Upper lobe of left lung (tissue), 6 donors: Measurements from ENCODE around the gene SYT12. TPM values are rescaled to one million over a fixed set of nuclear protein-coding genes. Genes with fewer than 3 reads are reported as not detected.

Experiments used
- ATAC-seq, 2 donors: fragments of 200-7000 bp; cut with Tn5 transposase; one replicate each; pipeline ENCODE4 v1.9.1; 2022; ENCODE audit warnings: mild to moderate bottlenecking in 2 of 2, moderate library complexity in 2 of 2; ENCODE audit not compliant: low FRiP score in 2 of 2
- DNase-seq, 2 donors: peaks; one replicate each; pipeline ENCODE4 v3.0.0-alpha.2; 2019 to 2020
- H3K27ac ChIP-seq, 4 donors: fragments of 200-600 bp; sonication (generic); one replicate each; pipeline ENCODE4 v1.5.1; 2016 to 2019
- H3K27me3 ChIP-seq, 4 donors: fragments of 200-600 bp; sonication (generic); one replicate each; pipeline ENCODE4 v1.5.1; 2017 to 2019
- H3K36me3 ChIP-seq, 4 donors: fragments of 200-600 bp; sonication (generic); one replicate each; pipeline ENCODE4 v1.5.1; 2016 to 2019
- H3K4me1 ChIP-seq, 4 donors: fragments of 200-600 bp; sonication (generic); one replicate each; pipeline ENCODE4 v1.5.1; 2018 to 2019
- H3K4me3 ChIP-seq, 4 donors: fragments of 200-600 bp; sonication (generic); one replicate each; pipeline ENCODE4 v1.5.1; 2017 to 2019; ENCODE audit warnings: mild to moderate bottlenecking in 2 of 4, moderate library complexity in 1 of 4
- H3K9me3 ChIP-seq, 4 donors: fragments of 200-600 bp; sonication (generic); one replicate each; pipeline ENCODE4 v1.5.1; 2018 to 2019
- CTCF ChIP-seq, 6 experiments: fragments of 450-650 bp in 4 of 6; fragments of 200-600 bp in 2 of 6; sonication (generic) in 2 of 6; IDR thresholded peaks; one replicate each; pipeline ENCODE4 v1.5.1; 2016 to 2019; ENCODE audit warnings: antibody characterized with exemption in 6 of 6
- EP300 ChIP-seq, 4 donors: sonication (generic); formaldehyde crosslinking; IDR thresholded peaks; one replicate each; pipeline ENCODE4 v1.5.1; 2017; ENCODE audit warnings: antibody characterized with exemption in 4 of 4, control low read depth in 2 of 4
- POLR2A ChIP-seq, 4 donors: fragments of 450-650 bp; IDR thresholded peaks; one replicate each; pipeline ENCODE4 v1.5.1; 2016 to 2017; ENCODE audit warnings: antibody characterized with exemption in 4 of 4, mild to moderate bottlenecking in 2 of 4
- POLR2AphosphoS5 ChIP-seq, 2 donors: sonication (generic); formaldehyde crosslinking; IDR thresholded peaks; one replicate each; pipeline ENCODE4 v1.5.1; 2017; ENCODE audit warnings: antibody characterized with exemption in 2 of 2
- WGBS, 2 donors: methylation state at CpG; one replicate each; pipeline ENCODE4 v1.1.5; 2017 to 2018; 5-methylcytosine and 5-hydroxymethylcytosine counted together
- total RNA-seq, 6 donors: library from RNA; depleted of rRNA in 4 of 6; stranded (reverse); fragments of >200 nt in 4 of 6; gene quantifications; one replicate each; pipeline versions ENCODE4 v1.1.0 to v1.2.1, GENCODE V29; 2016 to 2021
- donor health status: DM: no; HTN: no; CAD: no; lungs with moderate emphysema.
- donor health status: DM: no; HTN: yes; CAD: no; lungs with severe emphysema.

The SYT12 gene
- total RNA-seq, 6 donors from 2014 or later = 0.14 to 0.24 (median 0.15) TPM; not detected in 3

GRCh38 chr11:67030976-67031375 lies 8.0 kb downstream of the SYT12 start:
- ATAC-seq = no peak
- WGBS, 2 donors = 55 to 59% methylated on average over 8 to 9 of the region's 9 CpGs
- Histone ChIP-seq H3K36me3 (no peaks in the 10 kb centered on the region), H3K4me1 (no peaks in the 10 kb centered on the region), H3K4me3 (no peak overlapping the region), H3K27me3 (no peaks in the 10 kb centered on the region), H3K27ac (no peak overlapping the region), H3K9me3 (no peaks in the 10 kb centered on the region)
- DNase-seq = no peak
- TF ChIP-seq POLR2A (IDR thresholded peaks at IDR 0.05) (no peak), POLR2AphosphoS5 (IDR thresholded peaks at IDR 0.05) (no peak), CTCF (IDR thresholded peaks at IDR 0.05) (no peak), EP300 (IDR thresholded peaks at IDR 0.05) (no peak)

- Histone ChIP-seq H3K4me1 (no peaks in the 10 kb centered on the region), H3K9me3 (no peaks in the 10 kb centered on the region), H3K4me3 (no peak overlapping the region), H3K36me3 (no peaks in the 10 kb centered on the region), H3K27ac (no peak overlapping the region), H3K27me3 (no peaks in the 10 kb centered on the region)
- ATAC-seq (no peak), DNase-seq (no peak)
- WGBS, 2 donors = 78 to 84% methylated on average over 23 of the region's 23 CpGs
- TF ChIP-seq POLR2A (IDR thresholded peaks at IDR 0.05) (no peak), CTCF (IDR thresholded peaks at IDR 0.05) (no peak), POLR2AphosphoS5 (IDR thresholded peaks at IDR 0.05) (no peak), EP300 (IDR thresholded peaks at IDR 0.05) (no peak)
These were observed 9.0 kb downstream of the SYT12 start for GRCh38 chr11:67031791-67032561.

GRCh38 chr11:67032830-67033551 lies 10.1 kb downstream of the SYT12 start:
- WGBS, 2 donors = 78 to 79% methylated on average over 12 of the region's 12 CpGs
- no peaks in the 10 kb centered on the region for H3K4me1 ChIP-seq
- TF ChIP-seq EP300 (IDR thresholded peaks at IDR 0.05) (no peak), CTCF (IDR thresholded peaks at IDR 0.05) (no peak), POLR2AphosphoS5 (IDR thresholded peaks at IDR 0.05) (no peak), POLR2A (IDR thresholded peaks at IDR 0.05) (no peak)
- H3K27me3 ChIP-seq = no peaks in the 10 kb centered on the region
- H3K4me3 ChIP-seq = no peak overlapping the region
- H3K27ac ChIP-seq = no peak overlapping the region
- no peaks in the 10 kb centered on the region for H3K36me3 ChIP-seq
- ATAC-seq (peak; percentile 59 to 92), DNase-seq (no peak)
- H3K9me3 ChIP-seq = no peaks in the 10 kb centered on the region

- H3K4me1 ChIP-seq = no peaks in the 10 kb centered on the region
- H3K27ac ChIP-seq = no peak overlapping the region
- 69 to 87% methylated on average over 7 to 8 of the region's 8 CpGs for WGBS, 2 donors
- no peak for DNase-seq
- H3K36me3 ChIP-seq = no peaks in the 10 kb centered on the region
- H3K27me3 ChIP-seq = no peaks in the 10 kb centered on the region
- no peaks in the 10 kb centered on the region for H3K9me3 ChIP-seq
- TF ChIP-seq POLR2AphosphoS5 (IDR thresholded peaks at IDR 0.05) (no peak), CTCF (IDR thresholded peaks at IDR 0.05) (no peak), EP300 (IDR thresholded peaks at IDR 0.05) (no peak), POLR2A (IDR thresholded peaks at IDR 0.05) (no peak)
- H3K4me3 ChIP-seq = no peak overlapping the region
- ATAC-seq = peak; percentile 4 to 53
These were observed 10.8 kb downstream of the SYT12 start for GRCh38 chr11:67033661-67034166.
